Measurements from ENCODE around the gene ZNFX1. TPM values are rescaled to one million over a fixed set of nuclear protein-coding genes. Genes with fewer than 3 reads are reported as not detected.

Gene ZNFX1
- 25.0 TPM for total RNA-seq (ENCODE audit: unreplicated experiment)
- long read RNA-seq, partial matches to known transcripts = 5 of 6 reads
- long read RNA-seq, other reads (novel, unspliced or antisense) = 1 of 6 reads

- TF ChIP-seq CTCF (IDR thresholded peaks at IDR 0.05; ENCODE audit: unreplicated experiment) = no peak
- H3K9me3 Mint-ChIP-seq (ENCODE audit: unreplicated experiment) = peaks cover 22% of the 10 kb centered on the region
Observed at GRCh38 chr20:49278036-49278817, at the start of gene ZNFX1. Gene ZNFX1, minus strand, starts transcription at chr20:49278057. Its CDS starts 2,218 bp downstream, at chr20:49275839.

GRCh38 chr20:49326026-49326425, 48.2 kb upstream of the ZNFX1 start:
- Mint-ChIP-seq H3K9me3 (ENCODE audit: unreplicated experiment) (no peaks in the 10 kb centered on the region), H3K27me3 (ENCODE audit: unreplicated experiment) (peaks cover 16% of the 10 kb centered on the region), H3K27ac (ENCODE audit: unreplicated experiment) (peak overlapping the region; percentile 81), H3K4me3 (ENCODE audit: unreplicated experiment) (no peak overlapping the region), H3K36me3 (ENCODE audit: low read depth, unreplicated experiment) (peaks cover 3% of the 10 kb centered on the region), H3K4me1 (ENCODE audit: unreplicated experiment) (peaks cover 37% of the 10 kb centered on the region)
- no peak for TF ChIP-seq CTCF (IDR thresholded peaks at IDR 0.05; ENCODE audit: unreplicated experiment)
- DNase-seq (ENCODE audit: low spot score) = no peak

More at GRCh38 chr20:49278036-49278817, at the start of gene ZNFX1:
- H3K27me3 Mint-ChIP-seq (ENCODE audit: unreplicated experiment) = peaks cover 24% of the 10 kb centered on the region
- peaks cover 54% of the 10 kb centered on the region for H3K4me1 Mint-ChIP-seq (ENCODE audit: unreplicated experiment)
- H3K36me3 Mint-ChIP-seq (ENCODE audit: low read depth, unreplicated experiment) = peaks cover 61% of the 10 kb centered on the region
- H3K27ac Mint-ChIP-seq (ENCODE audit: unreplicated experiment) = peak within 1 kb of the TSS; percentile 95
- DNase-seq (ENCODE audit: low spot score) = peak; percentile 96
- peak within 1 kb of the TSS; percentile 99 for H3K4me3 Mint-ChIP-seq (ENCODE audit: unreplicated experiment)

- Mint-ChIP-seq H3K9me3 (ENCODE audit: unreplicated experiment) (no peaks in the 10 kb centered on the region), H3K4me1 (ENCODE audit: unreplicated experiment) (peaks cover 37% of the 10 kb centered on the region), H3K27me3 (ENCODE audit: unreplicated experiment) (peaks cover 16% of the 10 kb centered on the region), H3K4me3 (ENCODE audit: unreplicated experiment) (no peak overlapping the region), H3K27ac (ENCODE audit: unreplicated experiment) (peak overlapping the region; percentile 86), H3K36me3 (ENCODE audit: low read depth, unreplicated experiment) (peaks cover 3% of the 10 kb centered on the region)
- DNase-seq (ENCODE audit: low spot score) = no peak
- no peak for TF ChIP-seq CTCF (IDR thresholded peaks at IDR 0.05; ENCODE audit: unreplicated experiment)
Observed at GRCh38 chr20:49324306-49324705, 46.4 kb upstream of the ZNFX1 start.

GRCh38 chr20:49323622-49324238, 45.9 kb upstream of the ZNFX1 start:
- H3K4me3 Mint-ChIP-seq (ENCODE audit: unreplicated experiment) = no peak overlapping the region
- no peaks in the 10 kb centered on the region for H3K9me3 Mint-ChIP-seq (ENCODE audit: unreplicated experiment)
- peak; percentile 42 for DNase-seq (ENCODE audit: low spot score)
- peaks cover 18% of the 10 kb centered on the region for H3K27me3 Mint-ChIP-seq (ENCODE audit: unreplicated experiment)
- TF ChIP-seq CTCF (IDR thresholded peaks at IDR 0.05; ENCODE audit: unreplicated experiment) = no peak
- peaks cover 9% of the 10 kb centered on the region for H3K36me3 Mint-ChIP-seq (ENCODE audit: low read depth, unreplicated experiment)
- H3K4me1 Mint-ChIP-seq (ENCODE audit: unreplicated experiment) = peaks cover 43% of the 10 kb centered on the region
- peak overlapping the region; percentile 86 for H3K27ac Mint-ChIP-seq (ENCODE audit: unreplicated experiment)

- peak; percentile 46 for DNase-seq (ENCODE audit: low spot score)
- Mint-ChIP-seq H3K36me3 (ENCODE audit: low read depth, unreplicated experiment) (peaks cover 9% of the 10 kb centered on the region), H3K4me3 (ENCODE audit: unreplicated experiment) (no peak overlapping the region), H3K27ac (ENCODE audit: unreplicated experiment) (no peak overlapping the region), H3K4me1 (ENCODE audit: unreplicated experiment) (peaks cover 33% of the 10 kb centered on the region), H3K27me3 (ENCODE audit: unreplicated experiment) (peaks cover 20% of the 10 kb centered on the region), H3K9me3 (ENCODE audit: unreplicated experiment) (no peaks in the 10 kb centered on the region)
- TF ChIP-seq CTCF (IDR thresholded peaks at IDR 0.05; ENCODE audit: unreplicated experiment) = peak; percentile 18
Observed at GRCh38 chr20:49320460-49320859, 42.6 kb upstream of the ZNFX1 start.

All from endothelial cell (in vitro differentiated cells).